ENCODE results near the gene MSL1. TPM values are rescaled to one million over a fixed set of nuclear protein-coding genes. Genes with fewer than 3 reads are reported as not detected.

MSL1 gene
- total RNA-seq, 4 donors from 2014 or later: 69.9 to 101 (median 80.4) TPM

DNA sequence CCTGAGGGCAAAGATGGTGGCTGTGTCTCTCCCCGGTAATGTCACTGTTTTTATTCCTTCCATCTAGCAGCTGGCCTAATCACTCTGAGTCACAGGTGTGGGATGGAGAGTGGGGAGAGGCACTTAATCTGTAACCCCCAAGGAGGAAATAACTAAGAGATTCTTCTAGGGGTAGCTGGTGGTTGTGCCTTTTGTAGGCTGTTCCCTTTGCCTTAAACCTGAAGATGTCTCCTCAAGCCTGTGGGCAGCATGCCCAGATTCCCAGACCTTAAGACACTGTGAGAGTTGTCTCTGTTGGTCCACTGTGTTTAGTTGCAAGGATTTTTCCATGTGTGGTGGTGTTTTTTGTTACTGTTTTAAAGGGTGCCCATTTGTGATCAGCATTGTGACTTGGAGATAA lies 50.0 kb downstream of the MSL1 start:
- H3K9me3 ChIP-seq: no peaks in the 10 kb centered on the region
- DNase-seq: no peak
- H3K4me3 ChIP-seq (replicated peaks in 1 of 3): no peak overlapping the region
- no peak overlapping the region for H3K27ac ChIP-seq
- intact Hi-C loops (cut with DNase I): no loop called here
- WGBS, 2 donors: 80 to 100% methylated on average over 1 of the region's 1 CpG
- H3K4me1 ChIP-seq: peaks cover 12 to 23% of the 10 kb centered on the region in 2 donors
- H3K27me3 ChIP-seq: no peaks in the 10 kb centered on the region
- H3K36me3 ChIP-seq: peaks cover 37 to 50% of the 10 kb centered on the region in 2 donors
- TF ChIP-seq POLR2A (IDR thresholded peaks at IDR 0.05): no peak
- TF ChIP-seq, protein P1, sequence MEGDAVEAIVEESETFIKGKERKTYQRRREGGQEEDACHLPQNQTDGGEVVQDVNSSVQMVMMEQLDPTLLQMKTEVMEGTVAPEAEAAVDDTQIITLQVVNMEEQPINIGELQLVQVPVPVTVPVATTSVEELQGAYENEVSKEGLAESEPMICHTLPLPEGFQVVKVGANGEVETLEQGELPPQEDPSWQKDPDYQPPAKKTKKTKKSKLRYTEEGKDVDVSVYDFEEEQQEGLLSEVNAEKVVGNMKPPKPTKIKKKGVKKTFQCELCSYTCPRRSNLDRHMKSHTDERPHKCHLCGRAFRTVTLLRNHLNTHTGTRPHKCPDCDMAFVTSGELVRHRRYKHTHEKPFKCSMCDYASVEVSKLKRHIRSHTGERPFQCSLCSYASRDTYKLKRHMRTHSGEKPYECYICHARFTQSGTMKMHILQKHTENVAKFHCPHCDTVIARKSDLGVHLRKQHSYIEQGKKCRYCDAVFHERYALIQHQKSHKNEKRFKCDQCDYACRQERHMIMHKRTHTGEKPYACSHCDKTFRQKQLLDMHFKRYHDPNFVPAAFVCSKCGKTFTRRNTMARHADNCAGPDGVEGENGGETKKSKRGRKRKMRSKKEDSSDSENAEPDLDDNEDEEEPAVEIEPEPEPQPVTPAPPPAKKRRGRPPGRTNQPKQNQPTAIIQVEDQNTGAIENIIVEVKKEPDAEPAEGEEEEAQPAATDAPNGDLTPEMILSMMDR (IDR thresholded peaks at IDR 0.05): no peak

DNA sequence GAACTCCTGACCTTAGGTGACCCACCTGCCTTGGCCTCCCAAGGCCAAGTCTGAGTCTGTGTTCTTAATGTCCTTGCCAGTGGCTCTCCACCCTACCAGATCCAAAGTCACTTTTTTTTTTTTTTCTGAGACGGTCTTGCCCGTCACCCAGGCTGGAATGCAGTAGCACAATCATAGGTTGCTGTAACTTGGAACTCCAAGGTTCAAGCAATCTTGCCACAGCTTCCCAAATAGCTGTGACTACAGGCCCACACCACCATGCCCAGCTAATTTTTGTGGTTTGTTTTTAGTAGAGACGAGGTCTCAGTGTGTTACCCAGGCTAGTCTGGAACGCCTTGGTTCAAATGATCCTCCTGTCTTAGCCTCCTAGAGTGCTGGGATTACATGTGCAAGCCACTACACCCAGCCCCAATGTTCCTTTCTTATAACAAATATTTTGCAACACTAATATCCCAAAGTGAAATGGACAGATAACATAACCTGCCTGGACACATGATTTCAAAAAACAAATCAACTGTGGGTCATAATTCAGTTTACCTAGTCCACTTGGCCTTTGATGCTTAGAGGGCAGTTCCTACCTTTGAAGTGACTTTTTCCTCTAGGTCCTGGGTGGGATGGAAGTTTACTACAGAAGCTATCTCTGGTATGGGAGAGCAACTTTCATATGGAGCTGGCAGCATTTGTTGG lies 51.5 kb downstream of the MSL1 start:
- WGBS, 2 donors: 92 to 94% methylated on average over 4 of the region's 4 CpGs
- TF ChIP-seq, protein P1 (IDR thresholded peaks at IDR 0.05): no peak
- no peak for TF ChIP-seq POLR2A (IDR thresholded peaks at IDR 0.05)
- intact Hi-C loops (cut with DNase I): no loop called here
- H3K9me3 ChIP-seq: no peaks in the 10 kb centered on the region
- no peaks in the 10 kb centered on the region for H3K27me3 ChIP-seq
- no peak for DNase-seq
- no peak overlapping the region for H3K4me3 ChIP-seq (replicated peaks in 1 of 3)
- H3K36me3 ChIP-seq: peaks cover 37 to 43% of the 10 kb centered on the region in 2 donors
- peaks cover 9 to 23% of the 10 kb centered on the region in 2 donors for H3K4me1 ChIP-seq
- no peak overlapping the region for H3K27ac ChIP-seq

DNA sequence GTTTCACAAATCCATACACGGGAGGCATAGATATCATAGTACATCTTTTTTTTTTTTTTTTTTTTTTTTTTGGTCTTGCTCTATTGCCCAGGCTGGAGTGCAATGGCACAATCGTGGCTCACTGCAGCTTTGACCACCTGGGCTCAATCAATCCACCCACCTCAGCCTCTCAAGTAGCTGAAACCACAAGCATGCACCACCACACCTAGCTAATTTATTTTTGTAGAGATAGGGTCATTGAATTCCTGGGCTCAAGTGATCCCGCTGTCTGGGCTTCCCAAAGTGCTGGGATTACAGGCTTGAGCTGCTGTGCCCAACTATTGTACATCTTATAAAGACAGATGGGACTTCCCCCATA lies 52.0 kb downstream of the MSL1 start:
- no peak overlapping the region for H3K4me3 ChIP-seq (replicated peaks in 1 of 3)
- intact Hi-C loops (cut with DNase I): no loop called here
- no peak overlapping the region for H3K27ac ChIP-seq
- H3K4me1 ChIP-seq: peaks cover 4 to 19% of the 10 kb centered on the region in 2 donors
- H3K36me3 ChIP-seq: peaks cover 35 to 40% of the 10 kb centered on the region in 2 donors
- DNase-seq: no peak
- TF ChIP-seq, protein P1 (IDR thresholded peaks at IDR 0.05): no peak
- TF ChIP-seq POLR2A (IDR thresholded peaks at IDR 0.05): no peak
- H3K9me3 ChIP-seq: no peaks in the 10 kb centered on the region
- WGBS, 2 donors: 68 to 76% methylated on average over 3 of the region's 3 CpGs
- no peaks in the 10 kb centered on the region for H3K27me3 ChIP-seq

DNA sequence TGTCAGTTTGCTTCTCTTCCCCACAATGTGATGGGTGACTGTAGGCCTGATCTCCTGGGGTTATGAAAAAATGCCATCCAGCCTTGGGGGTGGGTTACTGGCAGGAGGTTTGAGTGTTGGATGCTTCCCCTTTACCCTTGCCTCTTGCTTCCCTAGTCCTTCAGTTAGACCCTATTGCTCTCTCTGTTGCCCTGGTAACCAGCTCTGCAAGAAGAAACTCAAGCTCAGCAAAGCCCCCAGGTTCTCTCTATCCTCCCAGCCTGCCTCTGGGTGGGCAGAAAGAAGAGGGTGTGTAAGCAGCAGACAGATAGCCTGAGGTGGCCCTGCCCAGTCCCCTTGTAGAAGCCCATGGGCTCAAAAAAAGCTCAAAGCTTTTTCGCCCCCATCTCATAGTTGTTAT lies 52.7 kb downstream of the MSL1 start:
- H3K36me3 ChIP-seq: peaks cover 28 to 34% of the 10 kb centered on the region in 2 donors
- no peak overlapping the region for H3K27ac ChIP-seq
- H3K4me3 ChIP-seq (replicated peaks in 1 of 3): no peak overlapping the region
- intact Hi-C loops (cut with DNase I): no loop called here
- WGBS, 2 donors: 83 to 87% methylated on average over 1 of the region's 1 CpG
- H3K4me1 ChIP-seq: peaks cover 4 to 19% of the 10 kb centered on the region in 2 donors
- H3K9me3 ChIP-seq: no peaks in the 10 kb centered on the region
- no peaks in the 10 kb centered on the region for H3K27me3 ChIP-seq
- TF ChIP-seq POLR2A (IDR thresholded peaks at IDR 0.05): no peak
- TF ChIP-seq, protein P1 (IDR thresholded peaks at IDR 0.05): no peak
- DNase-seq: no peak

DNA sequence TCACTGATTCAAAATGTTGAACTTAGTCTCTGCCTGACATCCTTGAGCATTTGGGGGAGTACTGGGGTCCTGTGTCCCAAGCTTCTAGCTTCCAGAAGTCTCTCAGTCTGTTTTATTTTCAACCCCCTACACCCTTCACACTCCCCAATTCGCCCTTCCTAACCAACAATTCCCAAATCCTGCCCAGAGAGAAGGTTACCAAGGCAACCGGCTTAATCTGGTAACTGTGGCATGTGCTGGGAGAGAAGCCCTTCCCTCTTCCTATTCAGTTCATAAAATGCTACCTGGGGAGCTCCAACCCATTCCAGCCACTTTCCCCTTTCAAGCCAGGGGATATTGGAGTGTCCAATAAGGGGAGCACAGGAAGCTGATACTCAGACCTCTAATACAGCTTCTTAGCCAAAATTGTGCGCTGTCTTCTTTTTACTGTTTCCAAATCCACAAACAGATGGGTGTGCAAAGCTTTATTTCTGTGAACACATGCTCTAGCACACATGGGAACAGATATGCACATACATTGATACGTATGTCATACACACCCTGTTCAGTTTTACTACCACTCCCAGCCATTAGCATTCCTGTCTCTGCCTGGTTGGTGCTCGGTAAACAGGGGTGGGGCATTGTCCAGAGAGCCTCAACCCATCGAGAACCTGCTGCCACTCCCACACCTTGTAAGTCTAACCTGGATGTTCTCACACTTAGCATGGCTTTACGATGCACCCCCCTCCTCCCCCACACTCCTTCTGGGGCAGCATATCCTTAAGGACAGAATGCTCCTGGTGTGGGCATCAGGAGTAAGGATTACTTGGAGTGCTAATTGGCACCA lies 54.4 kb downstream of the MSL1 start:
- H3K9me3 ChIP-seq: no peaks in the 10 kb centered on the region
- intact Hi-C loops (cut with DNase I): no loop called here
- H3K4me3 ChIP-seq (replicated peaks in 1 of 3): no peak overlapping the region
- DNase-seq: no peak
- peaks cover 11 to 18% of the 10 kb centered on the region in 2 donors for H3K36me3 ChIP-seq
- TF ChIP-seq, protein P1 (IDR thresholded peaks at IDR 0.05): no peak
- no peak for TF ChIP-seq POLR2A (IDR thresholded peaks at IDR 0.05)
- no peaks in the 10 kb centered on the region for H3K27me3 ChIP-seq
- WGBS, 2 donors: 90 to 91% methylated on average over 7 of the region's 7 CpGs
- peaks cover 4 to 19% of the 10 kb centered on the region in 2 donors for H3K4me1 ChIP-seq
- H3K27ac ChIP-seq: no peak overlapping the region
